OCI-LY7 (cell line): ENCODE measurements around the gene CNTN4.

Experiments used
- EZH2phosphoT487 ChIP-seq: fragments of 200-600 bp; sonication (generic); IDR thresholded peaks from 2 replicates; pipeline ENCODE4 v1.6.1; 2018; ENCODE audit warnings: low read depth, borderline replicate concordance, mild to moderate bottlenecking, mixed run types, antibody characterized with exemption, low read length, moderate library complexity, mixed read lengths
- TF ChIP-seq, protein P1 (sequence below): fragments of 200-600 bp; sonication (generic); conservative IDR thresholded peaks from 2 replicates; pipeline ENCODE4 v1.5.1; 2014; ENCODE audit warnings: mild to moderate bottlenecking, antibody characterized with exemption, low read length, moderate library complexity, mixed read lengths

DNA sequence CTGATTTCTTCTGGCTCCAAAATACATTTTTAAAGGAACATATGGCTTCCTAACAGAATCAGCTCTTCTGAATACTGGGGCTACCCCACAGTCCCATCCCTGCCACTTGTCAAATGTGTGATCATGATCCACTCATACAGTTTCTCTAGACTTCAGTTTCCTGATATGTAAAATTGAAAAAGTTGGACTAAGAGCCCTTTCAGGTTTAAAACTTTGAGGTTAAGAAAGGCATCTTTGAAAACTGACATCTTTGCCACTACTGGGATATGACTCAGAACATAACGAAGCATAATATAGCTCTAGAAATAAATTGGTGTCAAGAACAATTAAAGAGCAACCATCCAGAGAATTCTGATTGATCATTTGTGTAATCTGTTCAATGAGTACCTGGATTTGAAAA is 763.3 kb downstream of the CNTN4 start:
- TF ChIP-seq, protein P1, sequence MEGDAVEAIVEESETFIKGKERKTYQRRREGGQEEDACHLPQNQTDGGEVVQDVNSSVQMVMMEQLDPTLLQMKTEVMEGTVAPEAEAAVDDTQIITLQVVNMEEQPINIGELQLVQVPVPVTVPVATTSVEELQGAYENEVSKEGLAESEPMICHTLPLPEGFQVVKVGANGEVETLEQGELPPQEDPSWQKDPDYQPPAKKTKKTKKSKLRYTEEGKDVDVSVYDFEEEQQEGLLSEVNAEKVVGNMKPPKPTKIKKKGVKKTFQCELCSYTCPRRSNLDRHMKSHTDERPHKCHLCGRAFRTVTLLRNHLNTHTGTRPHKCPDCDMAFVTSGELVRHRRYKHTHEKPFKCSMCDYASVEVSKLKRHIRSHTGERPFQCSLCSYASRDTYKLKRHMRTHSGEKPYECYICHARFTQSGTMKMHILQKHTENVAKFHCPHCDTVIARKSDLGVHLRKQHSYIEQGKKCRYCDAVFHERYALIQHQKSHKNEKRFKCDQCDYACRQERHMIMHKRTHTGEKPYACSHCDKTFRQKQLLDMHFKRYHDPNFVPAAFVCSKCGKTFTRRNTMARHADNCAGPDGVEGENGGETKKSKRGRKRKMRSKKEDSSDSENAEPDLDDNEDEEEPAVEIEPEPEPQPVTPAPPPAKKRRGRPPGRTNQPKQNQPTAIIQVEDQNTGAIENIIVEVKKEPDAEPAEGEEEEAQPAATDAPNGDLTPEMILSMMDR, result no peak
- TF ChIP-seq EZH2phosphoT487, result no peak
